Measurements from ENCODE around the gene OR2A1. TPM values are rescaled to one million over a fixed set of nuclear protein-coding genes. Genes with fewer than 3 reads are reported as not detected.
"Not testable (repeated sequence)": the region's sequence is repeated elsewhere in the genome, so short reads cannot be mapped to it uniquely, and the experiment has no call there.

The OR2A1 gene
- polyA plus RNA-seq, 2 donors: 0.01 TPM; not detected in 1

DNA sequence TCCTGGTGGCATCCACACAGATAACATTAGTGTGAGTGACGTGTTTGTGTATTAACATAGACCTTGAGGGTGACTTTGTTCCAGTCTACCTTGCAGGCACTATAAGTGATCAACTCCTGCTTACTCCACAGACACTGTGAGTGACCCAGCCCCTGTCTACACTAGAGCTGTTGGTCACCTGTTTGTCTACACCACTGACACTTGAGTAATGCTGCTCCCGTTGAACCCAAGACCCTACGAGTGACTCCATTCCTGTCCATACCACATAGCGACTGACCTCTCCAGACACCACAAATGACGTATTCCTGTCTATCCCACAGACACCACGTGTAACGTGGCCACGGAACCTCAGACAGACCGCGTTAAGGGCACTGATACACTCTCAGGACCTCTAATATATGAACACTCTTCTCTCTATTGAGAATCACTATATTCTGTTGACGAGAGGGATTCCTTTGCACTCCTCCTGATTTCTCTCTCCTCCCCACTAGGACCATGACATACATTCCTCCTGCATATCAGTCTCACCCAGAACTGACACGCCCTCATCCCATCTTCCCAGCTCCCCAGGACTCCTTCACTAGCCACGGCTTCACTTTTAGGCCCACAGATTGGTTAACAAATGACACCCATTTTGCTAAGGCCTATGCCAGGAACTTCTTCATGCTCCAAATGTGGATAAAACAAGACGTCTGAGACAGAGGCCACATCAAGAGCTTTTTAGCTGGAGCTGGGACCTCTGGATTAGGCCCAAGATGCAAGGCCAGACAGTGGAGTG, 19.6 kb upstream of the OR2A1 start:
- H3K36me3 ChIP-seq (ENCODE audit: control insufficient read depth in 2 of 2, insufficient read depth in 2 of 2, low read length in 1 of 2); H3K4me1 ChIP-seq (ENCODE audit: control insufficient read depth in 2 of 2, insufficient read depth in 2 of 2, low read length in 1 of 2); H3K4me3 ChIP-seq (ENCODE audit: low read depth in 1 of 2, low read length in 2 of 2); H3K27ac ChIP-seq (ENCODE audit: low read depth in 2 of 2, low read length in 1 of 2); H3K27me3 ChIP-seq (ENCODE audit: control insufficient read depth in 1 of 2, insufficient read depth in 2 of 2, low read length in 2 of 2); H3K9me3 ChIP-seq (ENCODE audit: control insufficient read depth in 2 of 2, insufficient read depth in 1 of 2, low read depth in 1 of 2, low read length in 1 of 2): not testable (repeated sequence)
- WGBS, 2 donors: 87 to 93% methylated on average over 2 to 3 of the region's 14 CpGs

DNA sequence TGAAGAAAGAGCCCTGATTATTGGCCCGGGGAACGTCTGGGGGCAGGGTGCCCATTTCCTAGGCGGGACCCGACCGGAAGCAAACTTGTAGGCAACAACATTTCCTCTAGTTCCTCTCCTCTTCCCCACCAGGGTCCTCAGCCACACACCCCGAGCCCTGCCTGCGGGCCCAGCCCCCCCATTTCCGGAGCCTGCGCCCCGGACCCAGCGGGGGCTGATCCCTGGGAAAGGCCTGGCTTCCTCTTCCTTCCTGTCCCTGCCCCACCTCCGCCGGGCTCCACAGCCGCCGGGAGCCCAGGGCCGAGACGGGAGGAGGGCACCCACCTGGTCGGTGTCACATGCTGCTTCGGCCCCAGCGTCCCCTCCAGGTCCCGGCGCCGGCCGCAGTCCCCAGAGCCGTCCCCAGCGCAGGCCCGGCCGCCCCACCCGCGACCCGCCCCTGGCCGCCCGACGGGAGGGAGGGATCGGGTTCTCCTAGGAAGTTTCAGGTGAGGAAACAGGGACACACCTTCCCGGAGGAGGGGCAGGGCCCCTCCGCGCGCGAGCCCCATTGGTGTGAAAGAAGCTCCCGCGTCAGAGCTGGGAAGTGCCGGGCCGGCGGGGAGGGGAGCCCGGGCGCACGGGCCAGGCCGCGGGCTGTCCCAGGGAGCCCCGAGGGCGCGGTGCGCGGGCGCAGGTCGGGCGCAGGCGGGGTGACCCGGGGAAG, 18.3 kb upstream of the OR2A1 start:
- not testable (repeated sequence) for H3K4me1 ChIP-seq (ENCODE audit: control insufficient read depth in 2 of 2, insufficient read depth in 2 of 2, low read length in 1 of 2); H3K9me3 ChIP-seq (ENCODE audit: control insufficient read depth in 2 of 2, insufficient read depth in 1 of 2, low read depth in 1 of 2, low read length in 1 of 2); H3K36me3 ChIP-seq (ENCODE audit: control insufficient read depth in 2 of 2, insufficient read depth in 2 of 2, low read length in 1 of 2); H3K4me3 ChIP-seq (ENCODE audit: low read depth in 1 of 2, low read length in 2 of 2); H3K27me3 ChIP-seq (ENCODE audit: control insufficient read depth in 1 of 2, insufficient read depth in 2 of 2, low read length in 2 of 2); H3K27ac ChIP-seq (ENCODE audit: low read depth in 2 of 2, low read length in 1 of 2)
- no CpG with 5 or more reads among the region's 60 CpGs for WGBS, 2 donors

DNA sequence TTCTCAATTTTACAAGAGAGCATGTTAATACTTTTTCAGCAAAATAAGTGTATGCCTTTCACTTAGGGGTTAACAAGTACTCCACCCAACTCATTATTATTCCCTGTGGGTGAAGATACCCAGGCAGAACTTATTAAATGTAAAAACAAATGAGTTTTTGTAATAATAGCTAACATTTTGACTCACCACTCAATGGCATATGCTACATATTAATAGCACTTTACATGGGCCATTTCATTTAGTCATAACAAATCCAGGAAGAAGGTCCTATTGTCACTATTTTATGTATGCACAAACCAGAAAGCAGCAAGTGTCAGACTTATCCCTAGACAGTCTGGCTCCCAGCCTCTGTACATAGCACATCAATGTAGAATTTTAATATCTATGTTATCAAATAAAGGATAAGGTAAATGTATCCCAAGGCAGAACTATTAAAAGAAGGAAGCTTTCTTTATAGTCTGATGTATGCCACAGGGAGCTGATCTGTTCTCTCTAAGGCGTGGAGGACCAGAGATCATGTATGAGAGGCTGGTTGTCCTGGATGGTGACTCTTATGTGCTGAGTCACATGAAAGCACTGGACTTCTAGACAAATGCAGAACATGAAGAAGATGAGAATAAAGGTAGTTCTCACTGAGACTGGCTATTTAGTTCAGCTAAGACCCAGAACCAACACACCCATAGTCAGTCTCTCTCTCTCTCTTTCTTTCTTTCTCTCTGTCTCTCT, 9.5 kb upstream of the OR2A1 start:
- H3K27ac ChIP-seq (ENCODE audit: low read depth in 2 of 2, low read length in 1 of 2); H3K4me1 ChIP-seq (ENCODE audit: control insufficient read depth in 2 of 2, insufficient read depth in 2 of 2, low read length in 1 of 2); H3K36me3 ChIP-seq (ENCODE audit: control insufficient read depth in 2 of 2, insufficient read depth in 2 of 2, low read length in 1 of 2); H3K4me3 ChIP-seq (ENCODE audit: low read depth in 1 of 2, low read length in 2 of 2); H3K27me3 ChIP-seq (ENCODE audit: control insufficient read depth in 1 of 2, insufficient read depth in 2 of 2, low read length in 2 of 2); H3K9me3 ChIP-seq (ENCODE audit: control insufficient read depth in 2 of 2, insufficient read depth in 1 of 2, low read depth in 1 of 2, low read length in 1 of 2): not testable (repeated sequence)
- WGBS, 2 donors: no CpG with 5 or more reads among the region's 1 CpG

DNA sequence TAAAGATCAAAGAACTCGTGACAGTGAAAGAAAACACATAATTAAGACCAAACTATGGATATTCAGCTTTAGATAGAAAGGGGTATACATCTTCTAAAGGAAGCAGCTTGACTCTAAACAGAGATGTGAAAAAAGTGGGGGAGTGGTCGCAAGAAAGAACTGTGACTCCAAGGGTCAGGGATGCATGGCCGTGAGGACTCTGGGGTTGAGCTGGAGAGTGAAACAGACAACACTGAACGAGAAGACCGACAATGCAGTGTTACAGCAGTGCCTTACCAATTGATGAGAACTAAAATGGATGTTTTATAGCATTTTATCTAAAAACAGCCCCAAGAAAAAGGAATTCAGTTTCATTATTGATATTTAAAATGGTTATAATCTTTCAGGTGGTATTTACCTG, 8.6 kb upstream of the OR2A1 start:
- no CpG with 5 or more reads among the region's 5 CpGs for WGBS, 2 donors
- H3K36me3 ChIP-seq (ENCODE audit: control insufficient read depth in 2 of 2, insufficient read depth in 2 of 2, low read length in 1 of 2); H3K4me3 ChIP-seq (ENCODE audit: low read depth in 1 of 2, low read length in 2 of 2); H3K27ac ChIP-seq (ENCODE audit: low read depth in 2 of 2, low read length in 1 of 2); H3K4me1 ChIP-seq (ENCODE audit: control insufficient read depth in 2 of 2, insufficient read depth in 2 of 2, low read length in 1 of 2); H3K9me3 ChIP-seq (ENCODE audit: control insufficient read depth in 2 of 2, insufficient read depth in 1 of 2, low read depth in 1 of 2, low read length in 1 of 2); H3K27me3 ChIP-seq (ENCODE audit: control insufficient read depth in 1 of 2, insufficient read depth in 2 of 2, low read length in 2 of 2): not testable (repeated sequence)

DNA sequence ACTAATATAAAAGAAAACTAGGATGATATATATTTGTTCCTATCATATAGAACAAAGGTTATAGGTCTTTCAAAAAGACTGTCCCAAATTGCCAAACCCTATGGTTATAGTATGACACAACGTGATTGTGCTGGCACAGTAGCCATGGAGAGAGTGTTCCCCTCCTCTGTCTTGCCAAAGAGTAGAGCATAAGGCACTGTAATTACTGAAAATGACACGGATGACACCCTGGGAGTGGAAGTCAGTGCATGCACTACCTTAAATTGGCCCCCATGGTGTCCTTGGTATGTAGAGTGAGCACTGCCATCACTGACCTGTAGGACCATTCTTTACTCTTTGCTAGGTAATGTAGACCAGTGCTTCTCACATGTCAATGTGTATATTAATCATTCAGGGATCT, 7.1 kb upstream of the OR2A1 start:
- H3K4me1 ChIP-seq (ENCODE audit: control insufficient read depth in 2 of 2, insufficient read depth in 2 of 2, low read length in 1 of 2); H3K27me3 ChIP-seq (ENCODE audit: control insufficient read depth in 1 of 2, insufficient read depth in 2 of 2, low read length in 2 of 2); H3K36me3 ChIP-seq (ENCODE audit: control insufficient read depth in 2 of 2, insufficient read depth in 2 of 2, low read length in 1 of 2); H3K9me3 ChIP-seq (ENCODE audit: control insufficient read depth in 2 of 2, insufficient read depth in 1 of 2, low read depth in 1 of 2, low read length in 1 of 2); H3K4me3 ChIP-seq (ENCODE audit: low read depth in 1 of 2, low read length in 2 of 2); H3K27ac ChIP-seq (ENCODE audit: low read depth in 2 of 2, low read length in 1 of 2): not testable (repeated sequence)
- no CpG with 5 or more reads among the region's 2 CpGs for WGBS, 2 donors

DNA sequence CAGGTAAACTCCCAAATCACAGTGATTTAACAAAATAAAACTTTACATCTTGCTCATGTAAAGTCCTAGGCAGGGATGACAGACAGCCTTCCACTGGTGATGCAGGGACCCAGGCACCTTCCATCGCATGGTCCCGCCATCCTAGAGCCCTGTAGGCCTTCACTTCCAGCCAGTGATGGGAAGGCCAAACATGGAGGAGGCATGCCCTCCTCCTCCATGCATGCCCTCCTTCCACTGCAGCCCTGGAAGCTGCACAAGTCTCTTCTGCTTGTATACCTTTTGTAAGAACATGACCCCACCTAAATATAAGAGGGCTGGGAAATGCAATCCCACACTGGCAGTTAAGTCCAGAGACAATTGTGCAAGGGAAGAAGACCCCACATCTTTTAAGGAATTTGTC, 2.5 kb upstream of the OR2A1 start:
- no CpG with 5 or more reads among the region's 2 CpGs for WGBS, 2 donors
- H3K27ac ChIP-seq (ENCODE audit: low read depth in 2 of 2, low read length in 1 of 2); H3K27me3 ChIP-seq (ENCODE audit: control insufficient read depth in 1 of 2, insufficient read depth in 2 of 2, low read length in 2 of 2); H3K9me3 ChIP-seq (ENCODE audit: control insufficient read depth in 2 of 2, insufficient read depth in 1 of 2, low read depth in 1 of 2, low read length in 1 of 2); H3K36me3 ChIP-seq (ENCODE audit: control insufficient read depth in 2 of 2, insufficient read depth in 2 of 2, low read length in 1 of 2); H3K4me1 ChIP-seq (ENCODE audit: control insufficient read depth in 2 of 2, insufficient read depth in 2 of 2, low read length in 1 of 2); H3K4me3 ChIP-seq (ENCODE audit: low read depth in 1 of 2, low read length in 2 of 2): not testable (repeated sequence)

DNA sequence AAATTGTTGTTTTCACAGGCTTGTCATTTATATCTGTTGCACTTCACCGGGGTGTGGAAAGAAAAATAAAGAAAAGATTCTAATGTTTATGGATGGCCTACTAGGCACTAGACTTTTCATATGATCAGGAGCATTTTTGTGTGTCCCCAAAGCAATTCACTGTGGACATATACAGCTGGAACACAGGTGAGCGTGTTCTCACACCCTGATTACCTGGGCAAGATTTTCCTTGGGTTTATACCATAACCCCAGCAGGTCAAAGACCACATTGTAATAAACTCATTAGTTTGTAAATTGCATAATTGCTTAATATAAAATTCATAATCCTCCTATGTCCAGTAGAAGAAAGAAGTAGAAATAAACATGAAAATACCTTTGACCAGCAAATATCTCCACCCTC, 1.0 kb upstream of the OR2A1 start:
- H3K36me3 ChIP-seq (ENCODE audit: control insufficient read depth in 2 of 2, insufficient read depth in 2 of 2, low read length in 1 of 2); H3K27me3 ChIP-seq (ENCODE audit: control insufficient read depth in 1 of 2, insufficient read depth in 2 of 2, low read length in 2 of 2); H3K4me3 ChIP-seq (ENCODE audit: low read depth in 1 of 2, low read length in 2 of 2); H3K27ac ChIP-seq (ENCODE audit: low read depth in 2 of 2, low read length in 1 of 2); H3K9me3 ChIP-seq (ENCODE audit: control insufficient read depth in 2 of 2, insufficient read depth in 1 of 2, low read depth in 1 of 2, low read length in 1 of 2); H3K4me1 ChIP-seq (ENCODE audit: control insufficient read depth in 2 of 2, insufficient read depth in 2 of 2, low read length in 1 of 2): not testable (repeated sequence)
- 86% methylated on average over 1 of the region's 2 CpGs; no CpG with 5 or more reads in 1 of the 2 donors for WGBS, 2 donors

DNA sequence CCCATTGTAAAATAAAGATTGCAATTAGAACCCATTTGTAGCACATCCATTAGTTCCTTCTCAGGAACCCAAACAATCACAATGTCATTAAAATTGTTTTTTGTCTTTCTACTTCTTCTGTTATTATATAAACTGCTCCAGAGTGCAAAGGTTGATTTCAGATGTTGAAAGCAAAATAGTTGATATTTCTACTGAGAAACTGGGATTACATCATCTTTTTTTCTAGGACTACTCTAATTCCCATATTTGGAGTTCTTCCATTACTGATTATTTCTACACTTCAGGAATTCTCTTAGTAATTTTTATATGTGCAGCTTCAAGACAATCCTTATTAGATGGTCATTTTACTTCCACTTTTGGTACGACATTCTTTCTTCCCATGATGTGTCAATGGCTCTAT, 5.3 kb downstream of the OR2A1 start:
- WGBS, 2 donors: 100% methylated on average over 1 of the region's 1 CpG; no CpG with 5 or more reads in 1 of the 2 donors
- H3K4me1 ChIP-seq (ENCODE audit: control insufficient read depth in 2 of 2, insufficient read depth in 2 of 2, low read length in 1 of 2): not testable (repeated sequence)

DNA sequence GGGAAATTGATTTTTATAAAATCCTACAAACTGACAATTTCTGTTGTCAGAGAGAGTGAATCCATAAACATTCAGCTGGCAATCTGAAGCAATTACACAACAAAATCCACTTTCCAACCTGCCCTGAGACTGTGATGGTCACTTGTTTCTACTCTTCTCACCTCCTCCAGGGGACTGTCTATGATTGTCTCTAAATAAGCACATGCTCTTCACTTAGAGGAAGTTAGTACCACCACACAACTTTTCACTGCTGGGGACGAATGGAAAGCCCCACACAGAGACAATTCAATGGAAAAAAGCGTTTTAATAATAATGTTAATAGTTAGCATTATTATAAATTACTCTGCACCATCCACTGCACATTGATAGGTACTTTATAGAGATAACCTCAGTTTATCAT, 7.3 kb downstream of the OR2A1 start:
- H3K4me3 ChIP-seq (ENCODE audit: low read depth in 1 of 2, low read length in 2 of 2); H3K9me3 ChIP-seq (ENCODE audit: control insufficient read depth in 2 of 2, insufficient read depth in 1 of 2, low read depth in 1 of 2, low read length in 1 of 2); H3K36me3 ChIP-seq (ENCODE audit: control insufficient read depth in 2 of 2, insufficient read depth in 2 of 2, low read length in 1 of 2); H3K27me3 ChIP-seq (ENCODE audit: control insufficient read depth in 1 of 2, insufficient read depth in 2 of 2, low read length in 2 of 2); H3K4me1 ChIP-seq (ENCODE audit: control insufficient read depth in 2 of 2, insufficient read depth in 2 of 2, low read length in 1 of 2); H3K27ac ChIP-seq (ENCODE audit: low read depth in 2 of 2, low read length in 1 of 2): not testable (repeated sequence)
- no CpG with 5 or more reads among the region's 2 CpGs for WGBS, 2 donors

More for the DNA sequence above, 5.3 kb downstream of the OR2A1 start:
- not testable (repeated sequence) for H3K27ac ChIP-seq (ENCODE audit: low read depth in 2 of 2, low read length in 1 of 2); H3K36me3 ChIP-seq (ENCODE audit: control insufficient read depth in 2 of 2, insufficient read depth in 2 of 2, low read length in 1 of 2); H3K27me3 ChIP-seq (ENCODE audit: control insufficient read depth in 1 of 2, insufficient read depth in 2 of 2, low read length in 2 of 2); H3K4me3 ChIP-seq (ENCODE audit: low read depth in 1 of 2, low read length in 2 of 2); H3K9me3 ChIP-seq (ENCODE audit: control insufficient read depth in 2 of 2, insufficient read depth in 1 of 2, low read depth in 1 of 2, low read length in 1 of 2)
